Endothelial cell of umbilical vein (primary cell): ENCODE results near the gene ISLR.

Source experiments
- POLR2A ChIP-seq: IDR thresholded peaks from 2 replicates; pipeline ENCODE4 v1.6.1; 2012; ENCODE audit warnings: low read depth, mild to moderate bottlenecking, control low read depth, low read length
- TF ChIP-seq, protein P1 (sequence below), 2 donors: IDR thresholded peaks; 1 replicate in 1 of 2; 2 replicates in 1 of 2; pipeline ENCODE4 v1.5.1; 2011; ENCODE audit warnings: low read length in 2 of 2, mild to moderate bottlenecking in 2 of 2, moderate library complexity in 2 of 2, control low read depth in 1 of 2, inconsistent platforms in 1 of 2, low read depth in 1 of 2; ENCODE audit not compliant: insufficient read depth in 1 of 2; ENCODE audit errors: extremely low read depth in 1 of 2

DNA sequence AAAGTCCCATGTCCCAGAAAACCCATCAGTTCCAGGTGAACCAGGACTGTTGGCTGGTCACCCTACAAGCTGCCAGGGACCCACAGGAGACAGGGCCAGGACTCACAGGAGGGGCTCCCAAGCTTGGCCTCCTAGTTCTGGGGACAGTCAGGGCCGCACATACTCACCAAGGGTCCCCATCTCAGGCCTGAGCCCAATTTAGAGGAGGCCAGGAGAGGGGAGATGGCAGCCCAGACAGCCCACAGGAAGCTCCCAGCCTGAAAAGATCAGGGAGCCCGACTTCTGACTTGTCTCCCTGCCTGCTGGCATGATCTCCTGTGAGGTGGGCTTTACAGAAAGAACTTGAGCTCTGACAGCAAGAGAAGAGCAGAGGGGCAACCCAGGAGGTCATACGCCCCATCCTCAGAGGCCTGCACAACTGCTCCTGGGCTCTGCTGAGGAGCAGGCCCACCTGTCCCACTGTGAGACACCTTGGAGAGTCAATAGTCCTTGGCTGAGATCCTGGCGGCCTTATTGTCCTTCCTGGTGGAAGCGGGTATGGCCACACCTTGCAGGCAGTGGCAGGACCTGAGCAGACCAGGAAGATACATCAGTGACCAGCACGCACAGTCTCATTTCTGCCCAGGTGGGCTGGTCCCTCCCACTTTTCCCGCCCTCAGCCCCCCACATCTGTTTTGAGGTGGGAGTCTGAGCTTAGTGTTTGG, 2.5 kb upstream of the ISLR start:
- TF ChIP-seq, protein P1, sequence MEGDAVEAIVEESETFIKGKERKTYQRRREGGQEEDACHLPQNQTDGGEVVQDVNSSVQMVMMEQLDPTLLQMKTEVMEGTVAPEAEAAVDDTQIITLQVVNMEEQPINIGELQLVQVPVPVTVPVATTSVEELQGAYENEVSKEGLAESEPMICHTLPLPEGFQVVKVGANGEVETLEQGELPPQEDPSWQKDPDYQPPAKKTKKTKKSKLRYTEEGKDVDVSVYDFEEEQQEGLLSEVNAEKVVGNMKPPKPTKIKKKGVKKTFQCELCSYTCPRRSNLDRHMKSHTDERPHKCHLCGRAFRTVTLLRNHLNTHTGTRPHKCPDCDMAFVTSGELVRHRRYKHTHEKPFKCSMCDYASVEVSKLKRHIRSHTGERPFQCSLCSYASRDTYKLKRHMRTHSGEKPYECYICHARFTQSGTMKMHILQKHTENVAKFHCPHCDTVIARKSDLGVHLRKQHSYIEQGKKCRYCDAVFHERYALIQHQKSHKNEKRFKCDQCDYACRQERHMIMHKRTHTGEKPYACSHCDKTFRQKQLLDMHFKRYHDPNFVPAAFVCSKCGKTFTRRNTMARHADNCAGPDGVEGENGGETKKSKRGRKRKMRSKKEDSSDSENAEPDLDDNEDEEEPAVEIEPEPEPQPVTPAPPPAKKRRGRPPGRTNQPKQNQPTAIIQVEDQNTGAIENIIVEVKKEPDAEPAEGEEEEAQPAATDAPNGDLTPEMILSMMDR (IDR thresholded peaks at IDR 0.05; ENCODE audit: extremely low read depth in 1 of 2, insufficient read depth in 1 of 2, low read depth in 1 of 2, low read length in 2 of 2) = no peak
- TF ChIP-seq POLR2A = no peak
